NCI-H345 (cell line): ENCODE data around the gene SAV1.
"Not testable (repeated sequence)": the region's sequence is repeated elsewhere in the genome, so short reads cannot be mapped to it uniquely, and the experiment has no call there.

Source experiments
- DNase-seq: peaks from one replicate; lab custom pipeline; 2025; lab: John Stamatoyannopoulos, UW

Gene SAV1

DNA sequence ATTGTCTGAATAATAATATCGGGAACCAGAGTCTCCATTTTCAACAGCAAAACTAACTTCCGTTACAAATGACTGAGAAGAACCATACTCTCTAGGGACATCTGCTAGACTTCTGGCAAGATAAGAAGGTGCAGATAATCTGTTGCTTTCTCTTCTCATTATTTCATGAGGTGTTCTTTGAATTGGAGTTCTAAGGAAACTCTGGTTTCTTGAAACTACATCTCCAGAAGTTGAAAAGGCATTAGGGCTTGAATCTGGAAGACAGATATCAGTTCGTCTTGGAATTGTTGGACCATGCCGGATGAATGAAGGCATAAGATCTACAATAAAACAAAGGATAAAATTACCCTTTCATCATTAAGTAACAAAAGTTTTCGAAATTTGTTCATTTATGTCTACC is 2.8 kb downstream of the SAV1 start:
- not testable (repeated sequence) for DNase-seq

DNA sequence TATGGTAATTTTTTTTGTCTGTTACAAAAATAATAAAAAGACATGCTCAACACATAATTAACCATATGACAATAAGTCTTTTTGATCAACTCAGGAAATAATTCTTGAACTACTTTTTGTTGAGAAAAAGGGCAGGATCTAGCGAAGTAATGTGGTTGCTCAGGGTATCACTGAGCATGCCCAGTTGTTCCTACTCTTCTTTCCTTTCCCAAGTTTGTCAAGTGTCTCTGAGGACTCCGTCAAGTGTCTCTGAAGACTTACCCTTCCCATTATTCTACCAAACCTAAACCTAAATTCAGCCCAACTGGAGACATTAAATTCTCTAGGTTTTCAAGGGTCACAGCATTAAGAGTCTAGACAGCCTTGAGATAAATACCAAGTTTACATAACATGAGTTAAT is 3.5 kb downstream of the SAV1 start:
- not testable (repeated sequence) for DNase-seq

DNA sequence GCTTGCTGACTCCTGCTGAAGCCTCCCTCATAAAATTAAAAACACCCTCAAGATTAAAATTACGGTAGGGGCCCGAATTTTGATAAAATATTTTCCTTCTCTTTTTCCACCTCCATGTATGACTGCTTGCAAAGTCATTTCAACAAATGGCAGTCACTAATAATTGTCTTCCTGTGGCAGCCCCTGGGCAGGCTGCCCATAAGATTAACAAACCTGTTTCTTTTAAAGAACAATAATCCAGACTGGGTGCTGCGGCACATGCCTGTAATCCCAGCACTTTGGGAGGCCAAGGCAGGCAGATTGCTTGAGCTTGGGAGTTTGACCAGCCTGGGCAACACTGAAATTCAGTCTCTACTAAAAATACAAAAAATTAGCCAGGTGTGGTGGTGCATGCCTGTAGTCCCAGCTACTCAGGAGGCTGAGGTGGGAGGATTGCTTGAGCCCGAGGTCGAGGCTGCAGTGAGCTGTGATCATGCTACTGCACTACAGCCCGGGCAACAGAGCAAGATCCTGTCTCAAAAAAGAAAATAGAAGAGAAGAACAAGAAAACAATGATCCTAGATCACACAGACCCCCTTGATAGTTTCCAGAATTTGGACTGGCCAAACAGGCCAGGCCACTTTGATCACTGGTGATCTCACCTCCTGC is 8.7 kb downstream of the SAV1 start:
- no peak for DNase-seq

DNA sequence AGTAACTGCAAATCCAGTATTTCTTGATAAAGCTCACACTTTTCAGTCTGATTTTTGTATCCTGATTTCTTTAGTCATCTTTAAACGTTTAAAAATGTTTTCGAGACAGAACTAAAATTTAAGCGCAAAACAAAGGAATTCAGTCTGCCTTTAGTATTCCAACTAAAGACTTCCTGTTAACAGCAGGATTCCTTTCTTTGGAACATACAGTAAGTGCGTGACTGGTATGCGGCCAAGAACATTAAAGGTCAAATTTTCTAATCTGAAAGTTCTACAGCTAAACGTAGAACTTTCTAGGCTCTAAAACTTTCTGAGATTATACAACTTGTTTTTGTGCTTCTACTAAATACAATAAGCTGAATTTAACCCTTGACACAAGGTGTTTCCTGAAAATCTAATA is 9.9 kb downstream of the SAV1 start:
- DNase-seq = no peak

DNA sequence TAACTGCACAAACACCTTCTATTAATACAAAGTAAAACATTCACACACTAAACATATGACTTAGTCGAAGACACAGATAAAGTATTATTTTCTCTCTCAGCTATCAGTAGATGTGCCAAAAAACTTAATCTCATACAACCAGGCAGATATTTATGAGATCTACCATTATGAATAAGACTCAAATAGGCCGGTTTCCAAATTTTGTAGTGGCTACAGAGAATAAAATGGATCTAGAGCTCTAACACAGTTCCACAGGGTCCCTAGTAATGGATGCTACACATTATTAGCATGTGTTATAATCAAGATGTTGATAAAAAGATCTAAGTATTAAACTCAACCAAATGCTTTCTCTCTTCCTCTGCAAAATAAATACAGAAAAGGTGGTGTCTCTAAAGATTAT is 10.4 kb downstream of the SAV1 start:
- DNase-seq = no peak

DNA sequence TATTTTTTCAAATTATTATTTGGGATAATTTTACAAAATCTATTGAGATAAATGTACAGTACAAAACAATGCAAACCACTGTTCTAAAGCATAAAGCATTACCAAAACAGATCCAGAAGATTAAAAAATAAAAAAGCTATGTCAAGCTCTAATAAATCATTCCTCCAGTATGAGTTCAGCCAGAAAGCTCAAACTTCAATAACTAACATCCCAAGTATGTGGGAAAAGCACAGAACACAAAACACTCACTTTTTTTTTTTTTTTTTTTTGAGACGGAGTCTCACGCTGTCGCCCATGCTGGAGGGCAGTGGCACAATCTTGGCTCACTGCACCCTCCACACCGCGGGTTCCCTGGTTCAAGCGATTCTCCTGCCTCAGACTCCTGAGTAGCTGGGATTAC is 11.3 kb downstream of the SAV1 start:
- no peak for DNase-seq

DNA sequence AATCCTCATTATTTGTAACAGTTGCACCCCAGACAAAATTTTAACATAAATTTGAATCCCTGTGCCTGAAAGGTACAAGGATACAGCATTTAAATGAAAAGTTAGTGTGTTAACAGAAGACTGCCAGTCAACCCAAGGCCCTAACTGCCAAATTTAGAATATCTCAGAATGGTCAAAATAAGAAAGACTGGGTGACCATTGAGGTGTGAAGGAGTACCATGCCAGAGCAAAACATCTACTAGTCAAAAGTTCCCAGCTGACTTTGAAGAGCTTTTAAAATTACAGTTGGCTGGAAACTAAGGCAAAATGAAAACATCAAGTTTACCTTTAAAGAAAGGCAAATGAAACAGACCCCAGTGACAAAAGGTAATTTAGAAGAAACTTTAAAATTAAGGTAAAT is 18.4 kb downstream of the SAV1 start:
- no peak for DNase-seq

DNA sequence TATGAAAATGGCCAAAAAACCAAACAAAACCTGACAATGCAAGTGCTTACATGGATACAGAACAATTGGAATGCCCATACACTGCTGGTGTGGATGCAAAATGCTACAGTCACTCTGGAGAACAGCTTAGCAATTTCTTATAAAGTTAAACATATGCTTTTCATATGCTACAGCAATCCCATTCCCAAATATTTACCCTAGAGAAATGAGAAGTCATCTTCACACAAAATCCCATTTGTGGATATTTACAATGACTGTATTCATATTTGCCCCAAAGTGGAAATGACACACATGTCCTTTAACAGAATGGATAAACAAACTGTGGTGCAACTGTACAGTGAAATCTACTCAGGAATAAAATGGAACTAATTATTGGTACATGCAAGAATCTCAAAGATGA is 20.4 kb downstream of the SAV1 start:
- no peak for DNase-seq

DNA sequence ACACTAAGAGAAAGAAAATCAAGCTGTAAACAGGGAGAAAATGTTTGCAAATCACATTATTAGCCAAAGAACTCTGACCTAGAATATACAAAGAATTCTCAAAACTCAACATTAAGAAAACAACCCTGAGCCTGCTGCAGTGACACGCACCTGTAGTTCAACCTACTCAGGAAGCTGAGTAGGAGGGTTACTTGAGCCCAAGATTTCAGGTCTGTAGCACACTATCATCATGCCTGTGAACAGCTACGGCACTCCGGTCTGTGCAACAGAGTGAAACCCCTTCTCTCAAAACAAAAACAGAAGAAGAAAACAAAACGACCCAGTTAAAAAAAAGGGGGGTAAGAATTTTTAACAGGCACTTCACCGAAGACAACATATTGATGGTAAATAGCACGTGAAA is 20.8 kb downstream of the SAV1 start:
- DNase-seq = no peak

DNA sequence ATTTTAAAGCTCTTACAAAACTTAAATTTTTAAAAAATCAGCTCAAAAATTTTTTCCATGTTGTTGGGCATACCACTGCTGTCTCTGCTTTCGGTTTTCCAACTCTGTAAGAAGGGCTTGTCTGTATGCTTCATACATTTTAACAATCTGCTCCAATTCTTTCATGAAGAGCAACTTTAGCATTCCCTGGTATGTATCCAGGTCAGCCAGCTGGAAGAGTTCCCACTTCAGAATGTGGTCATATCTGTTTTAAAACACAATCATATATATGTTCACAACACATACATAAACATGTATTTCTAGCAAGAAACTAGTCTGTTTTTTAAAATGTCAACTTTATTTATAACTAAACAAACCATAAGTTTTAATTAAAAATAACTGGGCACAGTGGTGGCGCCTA is 33.0 kb downstream of the SAV1 start:
- no peak for DNase-seq

DNA sequence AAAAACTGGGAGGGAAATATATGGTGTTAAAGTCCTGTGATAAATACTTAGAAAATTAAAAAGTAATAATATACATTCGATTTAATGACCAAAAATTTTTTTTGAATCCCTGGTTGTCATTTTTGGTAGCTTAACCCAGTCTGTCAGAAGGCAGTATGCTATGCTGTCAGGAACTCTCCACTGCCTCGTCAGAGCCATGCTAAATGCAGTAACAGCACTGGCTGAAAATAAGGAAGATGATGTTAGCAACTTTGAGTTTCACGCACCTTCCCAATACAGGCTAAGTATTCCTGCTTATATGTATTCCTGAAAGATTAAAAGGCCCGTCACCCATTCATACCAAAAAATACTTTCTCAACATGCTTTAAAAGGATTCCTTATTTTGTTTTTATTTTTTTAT is 34.2 kb downstream of the SAV1 start:
- DNase-seq = no peak

DNA sequence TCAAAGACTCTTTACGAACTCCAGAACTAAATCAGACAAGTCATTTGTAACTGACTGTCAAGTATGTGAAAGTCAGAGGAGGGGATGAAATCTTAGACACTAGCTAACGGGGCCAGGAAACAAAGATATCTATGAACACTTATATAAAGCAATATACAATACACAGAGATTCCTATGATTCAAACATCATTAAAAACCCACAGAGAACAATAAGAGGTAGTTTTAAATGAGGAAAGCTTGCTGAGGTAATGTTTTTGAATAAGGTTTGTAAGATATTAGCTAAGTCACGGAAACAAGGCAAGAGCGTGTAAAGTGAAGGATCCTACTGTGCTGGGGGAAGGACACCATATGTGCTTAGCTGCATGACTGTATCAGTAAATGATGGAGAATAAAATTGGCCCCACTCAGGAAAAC is 36.7 kb downstream of the SAV1 start:
- DNase-seq = no peak

DNA sequence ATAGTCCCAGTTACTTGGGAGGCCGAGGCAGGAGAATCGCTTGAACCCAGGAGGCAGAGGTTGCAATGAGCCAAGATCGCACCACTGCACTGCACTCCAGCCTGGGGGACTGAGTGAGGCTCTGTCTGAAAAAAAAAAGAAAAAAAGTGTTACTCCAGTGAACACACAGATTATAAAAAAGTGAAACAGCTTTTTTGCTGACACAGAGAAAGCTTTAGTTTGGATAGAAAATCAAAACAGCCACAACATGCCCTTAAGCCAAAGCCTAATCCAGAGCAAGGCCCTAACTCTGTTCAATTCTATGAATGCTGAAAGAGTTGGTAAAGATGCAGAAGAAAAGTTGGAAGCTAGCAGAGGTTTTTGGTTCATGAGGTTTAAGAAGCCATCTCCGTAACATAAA is 43.2 kb downstream of the SAV1 start:
- DNase-seq = not testable (repeated sequence)

DNA sequence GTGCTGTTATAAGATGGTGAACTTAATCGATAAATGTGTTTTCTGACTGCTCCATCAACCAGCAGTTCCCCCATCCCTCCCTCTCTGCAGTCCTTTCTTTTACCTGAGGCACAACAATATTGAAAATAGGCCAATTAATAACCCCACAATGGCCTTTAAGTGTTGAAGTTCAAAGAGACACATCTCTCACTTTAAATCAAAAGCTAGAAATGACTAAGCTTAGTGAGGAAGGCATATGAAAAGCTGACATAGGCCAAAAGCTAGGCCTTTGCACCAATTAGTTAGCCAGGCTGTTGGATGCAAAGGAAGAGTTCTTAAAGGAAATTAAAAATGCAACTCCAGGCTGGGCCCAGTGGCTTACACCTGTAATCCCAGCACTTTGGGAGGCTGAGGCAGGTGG is 43.7 kb downstream of the SAV1 start:
- DNase-seq = no peak

DNA sequence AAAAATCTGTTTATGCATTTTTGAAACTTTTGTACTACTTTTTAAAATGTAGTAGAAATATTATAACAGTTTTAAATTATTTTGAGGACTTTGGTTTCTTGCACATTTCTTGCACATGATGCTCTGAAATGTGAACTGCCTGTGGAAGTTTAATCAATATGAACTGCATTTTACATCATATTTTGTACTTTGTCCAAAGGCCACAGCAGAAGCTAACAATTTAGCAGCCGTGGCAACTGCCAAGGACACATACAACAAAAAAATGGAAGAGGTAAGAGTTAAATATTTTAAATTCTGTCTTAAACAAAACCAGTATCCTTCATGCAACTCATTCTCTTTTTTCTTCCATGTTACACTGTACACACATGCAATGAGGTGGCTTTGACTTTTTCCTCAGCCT is 45.1 kb downstream of the SAV1 start:
- DNase-seq = no peak

DNA sequence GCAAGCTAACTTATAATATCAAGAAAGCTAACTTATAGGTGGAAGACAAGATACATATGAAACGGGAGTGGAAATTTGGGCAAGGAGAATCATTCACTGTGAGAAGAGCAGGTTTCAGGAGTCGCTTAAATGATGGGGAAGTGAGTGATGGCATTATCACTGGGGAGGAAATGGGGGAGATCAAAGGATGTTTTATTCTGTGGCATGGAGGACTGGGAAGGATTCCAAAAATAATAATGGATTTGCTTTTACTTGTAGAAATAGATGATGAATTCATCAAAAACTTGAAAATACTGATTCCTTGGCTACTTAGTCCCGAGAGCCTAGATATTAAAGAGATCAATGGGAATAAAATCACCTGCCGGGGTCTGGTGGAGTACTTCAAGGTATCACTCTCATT is 47.8 kb downstream of the SAV1 start:
- DNase-seq = no peak

DNA sequence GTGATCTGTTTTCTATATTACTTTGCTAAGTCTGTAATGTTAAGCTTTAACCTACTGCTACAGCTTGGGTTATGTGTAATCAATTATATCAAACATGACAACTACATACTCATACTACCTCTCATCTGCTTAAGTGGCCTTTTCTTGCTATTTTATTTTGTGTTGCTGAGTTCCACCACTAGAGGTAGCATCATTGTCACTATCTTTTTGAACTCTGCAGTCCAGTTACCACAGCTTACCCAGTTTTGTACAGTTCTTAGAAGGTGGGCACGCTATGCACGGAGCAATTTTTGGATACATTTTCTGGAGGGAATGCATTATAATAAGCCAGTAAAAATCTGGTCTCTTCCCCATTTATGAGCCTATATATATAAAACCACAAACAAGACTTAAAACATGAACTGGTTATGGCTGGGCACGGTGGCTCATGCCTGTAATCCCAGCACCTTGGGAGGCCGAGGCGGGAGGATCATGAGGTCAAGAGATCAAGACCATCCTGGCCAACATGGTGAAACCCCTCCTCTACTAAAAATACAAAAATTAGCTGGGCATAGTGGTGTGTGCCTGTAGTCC is 48.5 kb downstream of the SAV1 start:
- peak; percentile 3 for DNase-seq

DNA sequence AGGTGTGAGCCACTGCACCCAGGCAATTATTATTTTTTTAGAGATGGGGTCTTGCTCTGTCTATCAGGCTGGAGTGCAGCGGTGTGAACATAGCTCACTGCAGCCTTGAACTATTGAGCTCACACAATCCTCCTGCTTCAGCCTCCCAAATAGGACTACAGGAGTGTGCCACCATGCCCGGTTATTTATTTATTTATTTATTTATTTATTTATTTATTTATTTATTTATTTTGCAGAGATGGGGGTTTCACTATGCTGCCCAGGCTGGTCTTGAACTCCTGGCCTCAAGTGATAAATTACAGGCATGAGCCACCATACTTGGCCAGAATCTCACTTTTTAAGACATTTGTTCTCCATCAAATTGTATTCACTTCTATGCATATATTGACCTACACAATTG is 51.8 kb downstream of the SAV1 start:
- DNase-seq = no peak

DNA sequence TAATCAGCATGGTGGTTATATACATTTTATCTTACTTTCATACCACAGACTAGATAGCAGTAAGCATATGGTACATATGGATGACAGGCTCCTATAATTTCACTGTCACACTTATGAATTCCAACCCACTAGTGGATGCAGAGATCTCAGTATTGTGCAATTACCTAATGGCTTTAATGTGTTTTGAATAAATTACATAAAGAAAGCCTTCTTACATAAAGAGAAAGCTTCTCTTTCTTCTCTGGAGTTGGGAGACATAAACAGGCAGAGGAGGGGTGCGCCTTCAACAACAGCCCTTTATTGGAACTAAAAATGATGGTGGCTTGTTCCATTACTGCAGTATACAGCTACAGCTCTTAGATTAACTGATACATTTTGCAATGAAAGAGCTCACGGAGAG is 52.6 kb downstream of the SAV1 start:
- DNase-seq = no peak

DNA sequence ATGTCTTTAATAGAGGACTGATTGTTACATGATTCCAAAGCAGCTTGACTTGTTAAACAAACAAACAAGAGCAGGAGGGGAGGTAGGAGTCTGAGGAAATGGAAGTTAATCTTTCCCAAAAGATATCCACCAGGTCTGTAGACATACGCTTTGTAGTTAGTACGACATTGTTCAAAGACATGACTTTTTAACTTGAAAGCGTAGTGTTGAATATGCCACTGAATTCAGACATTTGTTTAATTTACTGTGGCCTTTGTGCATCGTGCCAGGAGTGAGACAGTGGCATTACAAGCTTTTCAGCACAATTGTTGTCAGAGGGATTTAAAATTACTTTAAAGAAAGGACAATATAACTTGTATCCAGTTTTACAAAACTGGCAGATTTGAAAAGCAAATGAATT is 53.0 kb downstream of the SAV1 start:
- no peak for DNase-seq

DNA sequence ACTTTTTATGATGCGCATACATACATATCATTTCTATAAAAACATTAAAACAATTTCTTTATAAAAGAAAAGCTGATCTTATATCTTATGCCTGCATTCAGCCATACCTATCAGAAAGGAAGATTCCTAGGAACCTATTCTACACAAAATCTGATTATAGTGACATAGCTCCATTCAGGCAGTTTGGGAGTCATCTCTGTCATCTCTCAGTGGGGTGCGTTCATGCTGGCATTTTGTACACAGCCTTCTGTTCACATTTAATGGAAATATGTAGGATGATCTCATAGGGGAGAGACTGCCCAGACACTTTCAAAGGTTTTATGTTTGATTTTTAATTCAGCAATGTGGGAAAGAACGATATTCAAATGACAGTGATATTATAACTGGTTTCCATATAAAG is 55.3 kb downstream of the SAV1 start:
- DNase-seq = no peak

DNA sequence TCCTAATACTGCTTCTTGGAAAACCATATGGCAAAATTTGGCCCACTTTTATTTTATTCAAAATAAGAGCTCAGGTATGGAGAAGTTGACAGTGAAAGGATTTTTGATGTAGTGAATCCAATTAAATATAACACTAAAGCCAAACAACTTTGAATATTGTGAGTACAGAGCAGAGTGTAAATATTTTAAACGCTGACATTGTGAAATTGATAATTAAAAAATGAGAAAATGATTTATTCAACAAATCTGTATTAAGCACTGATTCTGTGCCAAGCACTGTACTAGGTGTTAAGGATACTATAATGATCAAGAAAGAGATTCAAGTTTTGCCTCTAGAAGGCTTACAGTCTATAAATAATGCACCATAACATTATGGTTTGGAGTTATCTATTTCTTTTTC is 57.6 kb downstream of the SAV1 start:
- no peak for DNase-seq

DNA sequence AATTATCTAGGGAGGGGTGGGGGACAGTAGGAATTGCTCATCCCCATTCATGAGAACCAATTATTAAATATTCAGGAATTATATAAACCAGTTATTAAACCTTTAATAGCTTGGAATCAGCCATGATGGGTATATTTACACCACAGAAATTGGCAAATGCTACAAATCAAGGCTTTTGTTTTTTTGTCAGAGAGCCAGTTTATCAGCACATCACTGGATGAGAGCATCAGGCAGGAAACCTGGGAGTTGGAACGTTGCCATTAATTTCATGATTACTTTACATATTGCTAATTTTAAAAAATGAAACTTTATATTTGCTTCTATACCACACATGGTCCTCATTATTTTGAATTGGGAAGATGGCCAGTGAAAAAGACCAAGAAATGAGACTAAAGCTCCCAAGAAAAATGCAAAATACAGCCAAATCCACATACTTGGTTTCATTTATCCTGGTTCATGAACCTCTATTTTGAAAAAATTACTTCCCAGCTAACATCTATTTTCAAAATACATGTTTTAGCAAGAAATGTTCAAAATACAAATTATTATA is 59.7 kb downstream of the SAV1 start:
- no peak for DNase-seq

DNA sequence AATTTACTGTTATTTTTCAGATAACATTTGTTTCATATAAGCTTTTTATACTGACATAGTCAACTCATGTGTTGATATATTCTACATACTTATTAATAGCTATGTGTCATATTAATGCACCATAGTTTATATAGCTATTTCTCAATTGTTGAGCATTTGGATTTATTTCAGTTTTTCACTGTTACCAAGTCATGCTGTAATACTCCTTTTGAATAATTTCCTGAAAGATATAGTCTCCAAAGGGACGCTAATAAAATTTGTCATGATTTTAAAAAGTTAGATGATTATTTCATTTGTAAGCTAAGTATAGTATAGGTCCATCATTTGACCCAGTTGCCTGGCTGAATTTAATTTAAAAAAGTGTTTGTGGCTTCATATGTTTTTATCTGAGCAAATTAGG is 60.3 kb downstream of the SAV1 start:
- no peak for DNase-seq
